Pulmonary artery endothelial cell (primary cell): Measurements from ENCODE around the gene C7orf33. TPM values are rescaled to one million over a fixed set of nuclear protein-coding genes. Genes with fewer than 3 reads are reported as not detected.
"Not testable (repeated sequence)": the region's sequence is repeated elsewhere in the genome, so short reads cannot be mapped to it uniquely, and the experiment has no call there.

Experiments
- DNase-seq: peaks from one replicate; pipeline ENCODE4 v3.0.0-alpha.2; 2011; ENCODE audit warnings: low read depth, low spot score
- total RNA-seq: library from RNA; depleted of rRNA; stranded (reverse); fragments of >200 nt; gene quantifications from 2 replicates; pipeline ENCODE4 v1.2.3, GENCODE V29; 2014

Gene C7orf33
- total RNA-seq, 1 donor from 2014 or later, result not detected

GRCh38 chr7:148580446-148580845, 10.1 kb upstream of the C7orf33 start:
- DNase-seq, result no peak

- no peak for DNase-seq
Measured at GRCh38 chr7:148581624-148582023, 8.9 kb upstream of the C7orf33 start.

GRCh38 chr7:148584154-148584827, 6.3 kb upstream of the C7orf33 start:
- no peak for DNase-seq

GRCh38 chr7:148585399-148585798, 5.2 kb upstream of the C7orf33 start:
- DNase-seq, result no peak

GRCh38 chr7:148587076-148587475, 3.5 kb upstream of the C7orf33 start:
- DNase-seq, result no peak

- no peak for DNase-seq
Measured at GRCh38 chr7:148588168-148588567, 2.4 kb upstream of the C7orf33 start.

- DNase-seq, result no peak
Measured at GRCh38 chr7:148588670-148589131, 1.9 kb upstream of the C7orf33 start.

GRCh38 chr7:148589640-148590039, 926 bp upstream of the C7orf33 start:
- no peak for DNase-seq

- DNase-seq, result not testable (repeated sequence)
Measured at GRCh38 chr7:148596354-148596753, 5.8 kb downstream of the C7orf33 start.

- DNase-seq, result no peak
Measured at GRCh38 chr7:148598351-148598750, 7.8 kb downstream of the C7orf33 start.

GRCh38 chr7:148605350-148605749, 14.8 kb downstream of the C7orf33 start:
- DNase-seq, result no peak

- no peak for DNase-seq
Measured at GRCh38 chr7:148607151-148607661, 16.6 kb downstream of the C7orf33 start.

GRCh38 chr7:148609045-148609725, 18.6 kb downstream of the C7orf33 start:
- no peak for DNase-seq

GRCh38 chr7:148611692-148612091, 21.1 kb downstream of the C7orf33 start:
- no peak for DNase-seq

GRCh38 chr7:148615085-148615730, 24.6 kb downstream of the C7orf33 start:
- DNase-seq, result no peak

GRCh38 chr7:148620749-148621359, 30.3 kb downstream of the C7orf33 start:
- no peak for DNase-seq

- no peak for DNase-seq
Measured at GRCh38 chr7:148621563-148621962, 31.0 kb downstream of the C7orf33 start.

GRCh38 chr7:148622887-148623585, 32.5 kb downstream of the C7orf33 start:
- no peak for DNase-seq

GRCh38 chr7:148623586-148624282, 33.2 kb downstream of the C7orf33 start:
- no peak for DNase-seq

- no peak for DNase-seq
Measured at GRCh38 chr7:148624735-148625134, 34.2 kb downstream of the C7orf33 start.

- no peak for DNase-seq
Measured at GRCh38 chr7:148625342-148625741, 34.8 kb downstream of the C7orf33 start.
